HL-60 (cell line): ENCODE results near the gene ATG5.

ENCODE experiments used
- GABPA ChIP-seq: IDR thresholded peaks from 2 replicates; pipeline ENCODE4 v1.6.1; 2012; ENCODE audit warnings: low read depth
- POLR2AphosphoS5 ChIP-seq: IDR thresholded peaks from 2 replicates; pipeline ENCODE4 v1.6.1; 2012; ENCODE audit warnings: low read depth
- TF ChIP-seq, protein P1 (sequence below): IDR thresholded peaks from one replicate; pipeline ENCODE4 v1.5.1; 2011; ENCODE audit warnings: low read length, control low read depth, inconsistent platforms; ENCODE audit not compliant: insufficient read depth

DNA sequence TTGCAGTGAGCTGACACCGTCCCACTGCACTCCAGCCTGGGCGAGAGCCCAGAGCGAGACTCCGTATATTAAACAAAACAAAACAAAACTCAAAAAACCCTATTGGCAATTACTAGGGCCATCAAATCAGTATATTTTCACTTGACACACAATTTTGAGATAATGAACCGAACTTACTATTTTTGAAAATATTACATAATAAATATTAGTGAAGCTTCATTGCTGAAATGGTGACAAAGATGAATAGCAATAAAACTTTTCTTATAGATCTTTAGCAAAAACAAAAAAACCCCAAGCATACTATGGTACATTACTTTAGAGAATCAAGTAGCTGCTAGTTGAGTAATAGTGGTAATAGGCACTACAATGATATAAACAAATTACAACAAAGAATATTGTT is 113.0 kb downstream of the ATG5 start:
- TF ChIP-seq, protein P1, sequence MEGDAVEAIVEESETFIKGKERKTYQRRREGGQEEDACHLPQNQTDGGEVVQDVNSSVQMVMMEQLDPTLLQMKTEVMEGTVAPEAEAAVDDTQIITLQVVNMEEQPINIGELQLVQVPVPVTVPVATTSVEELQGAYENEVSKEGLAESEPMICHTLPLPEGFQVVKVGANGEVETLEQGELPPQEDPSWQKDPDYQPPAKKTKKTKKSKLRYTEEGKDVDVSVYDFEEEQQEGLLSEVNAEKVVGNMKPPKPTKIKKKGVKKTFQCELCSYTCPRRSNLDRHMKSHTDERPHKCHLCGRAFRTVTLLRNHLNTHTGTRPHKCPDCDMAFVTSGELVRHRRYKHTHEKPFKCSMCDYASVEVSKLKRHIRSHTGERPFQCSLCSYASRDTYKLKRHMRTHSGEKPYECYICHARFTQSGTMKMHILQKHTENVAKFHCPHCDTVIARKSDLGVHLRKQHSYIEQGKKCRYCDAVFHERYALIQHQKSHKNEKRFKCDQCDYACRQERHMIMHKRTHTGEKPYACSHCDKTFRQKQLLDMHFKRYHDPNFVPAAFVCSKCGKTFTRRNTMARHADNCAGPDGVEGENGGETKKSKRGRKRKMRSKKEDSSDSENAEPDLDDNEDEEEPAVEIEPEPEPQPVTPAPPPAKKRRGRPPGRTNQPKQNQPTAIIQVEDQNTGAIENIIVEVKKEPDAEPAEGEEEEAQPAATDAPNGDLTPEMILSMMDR, result no peak
- no peak for TF ChIP-seq POLR2AphosphoS5
- no peak for TF ChIP-seq GABPA
